Parietal lobe (tissue), 2 donors: ENCODE measurements around the gene ZMYND8. TPM values are rescaled to one million over a fixed set of nuclear protein-coding genes. Genes with fewer than 3 reads are reported as not detected.

ENCODE experiments used
- small RNA-seq: library from RNA; depleted of rRNA; stranded (forward); fragments of <200 nt; gene quantifications from one replicate; pipeline ENCODE3, GENCODE V24; 2014; ENCODE audit warnings: low replicate concordance
- total RNA-seq: library from RNA; depleted of rRNA; stranded (reverse); fragments of >200 nt; gene quantifications from one replicate; pipeline ENCODE4 v1.2.3, GENCODE V29; 2014

The ZMYND8 gene
- total RNA-seq, result 69.2 TPM

DNA sequence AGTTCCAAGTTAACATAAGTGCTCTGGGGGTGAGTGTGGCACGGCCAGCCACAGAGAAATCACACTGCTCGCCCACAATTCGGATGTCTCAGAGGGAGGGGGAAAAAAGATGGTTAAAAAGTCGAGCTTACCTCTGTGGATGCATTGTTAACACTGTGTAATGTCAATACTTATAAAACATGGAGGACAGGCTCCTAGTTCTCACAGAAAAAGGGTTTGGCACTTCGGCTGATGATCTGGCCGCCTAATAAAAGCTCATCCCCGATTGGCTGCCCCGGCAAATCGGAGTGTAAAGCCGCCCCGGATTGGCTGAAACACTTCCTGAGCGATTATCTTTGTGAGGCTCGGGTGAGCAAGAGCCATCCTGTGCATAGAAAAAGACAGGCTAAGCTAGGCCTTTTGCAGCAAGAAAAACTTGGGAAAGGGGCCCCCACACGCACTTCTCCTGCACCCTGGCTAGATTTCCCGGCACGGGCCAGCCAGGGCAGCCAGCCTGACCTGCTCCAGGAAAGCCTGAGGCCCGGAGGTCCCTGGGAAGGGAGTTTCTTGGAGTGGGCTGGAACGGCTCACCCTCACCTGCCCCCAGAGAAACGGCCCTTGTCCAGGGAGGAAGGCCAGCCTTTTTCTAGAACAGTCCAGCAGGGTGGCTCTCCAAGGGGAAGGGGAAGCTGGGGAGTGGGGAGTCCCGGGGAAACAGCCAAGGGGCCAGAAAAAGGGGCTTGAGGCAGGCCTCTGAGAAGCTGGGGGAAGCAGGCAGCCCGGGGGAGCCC is at the start of gene ZMYND8:
TSS of gene ZMYND8 (minus strand) at position 174 of the 770 bp plus-strand sequence. CDS start at position 145, 29 bp downstream.

Small RNAs within 50 kb of the gene (small RNA-seq; reads per million reads assigned to genes)
- gene MIR3616, result not detected

Other genes starting within 250 kb of the ZMYND8 start
- 41.9 TPM for gene NCOA3, start 145.2 kb upstream of the ZMYND8 start, total RNA-seq